Measurements from ENCODE around the gene UNC93B1. TPM values are rescaled to one million over a fixed set of nuclear protein-coding genes. Genes with fewer than 3 reads are reported as not detected.

UNC93B1 gene
- total RNA-seq, 1 experiment from 2014 or later = 1.4 TPM

DNA sequence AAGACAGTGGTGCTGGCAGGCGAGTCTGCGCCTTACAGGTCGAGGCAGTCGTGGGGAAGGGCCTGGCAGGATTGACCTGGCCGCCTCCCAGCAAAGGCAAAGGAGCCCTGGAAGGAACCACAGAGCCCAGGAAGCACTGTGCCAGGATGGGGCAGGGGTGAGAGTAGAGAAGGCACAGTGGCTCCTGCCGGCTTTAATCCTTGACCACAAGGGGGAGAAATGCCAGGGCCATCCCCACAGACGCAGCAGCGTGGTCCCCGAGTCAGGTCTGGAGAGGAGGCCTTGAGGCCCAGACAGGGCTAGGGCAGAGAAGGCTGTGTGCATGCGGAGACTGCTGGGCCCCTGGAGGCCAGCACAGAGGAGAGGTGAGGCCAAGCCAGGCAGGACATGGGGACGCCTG lies 16.7 kb upstream of the UNC93B1 start:
- no peaks in the 10 kb centered on the region for H3K4me1 ChIP-seq (ENCODE audit: insufficient read depth, low read length, poor library complexity, severe bottlenecking)
- no TSS peak for BruUV-seq (replicated peaks)
- ChIA-PET POLR2A (ENCODE audit: low non-redundant PET) (no interaction called here), CTCF (no interaction called here)
- no peak for TF ChIP-seq EZH2 (IDR thresholded peaks at IDR 0.05; ENCODE audit: borderline replicate concordance, low read depth, low read length, poor library complexity, severe bottlenecking)
- TF ChIP-seq, protein P1, sequence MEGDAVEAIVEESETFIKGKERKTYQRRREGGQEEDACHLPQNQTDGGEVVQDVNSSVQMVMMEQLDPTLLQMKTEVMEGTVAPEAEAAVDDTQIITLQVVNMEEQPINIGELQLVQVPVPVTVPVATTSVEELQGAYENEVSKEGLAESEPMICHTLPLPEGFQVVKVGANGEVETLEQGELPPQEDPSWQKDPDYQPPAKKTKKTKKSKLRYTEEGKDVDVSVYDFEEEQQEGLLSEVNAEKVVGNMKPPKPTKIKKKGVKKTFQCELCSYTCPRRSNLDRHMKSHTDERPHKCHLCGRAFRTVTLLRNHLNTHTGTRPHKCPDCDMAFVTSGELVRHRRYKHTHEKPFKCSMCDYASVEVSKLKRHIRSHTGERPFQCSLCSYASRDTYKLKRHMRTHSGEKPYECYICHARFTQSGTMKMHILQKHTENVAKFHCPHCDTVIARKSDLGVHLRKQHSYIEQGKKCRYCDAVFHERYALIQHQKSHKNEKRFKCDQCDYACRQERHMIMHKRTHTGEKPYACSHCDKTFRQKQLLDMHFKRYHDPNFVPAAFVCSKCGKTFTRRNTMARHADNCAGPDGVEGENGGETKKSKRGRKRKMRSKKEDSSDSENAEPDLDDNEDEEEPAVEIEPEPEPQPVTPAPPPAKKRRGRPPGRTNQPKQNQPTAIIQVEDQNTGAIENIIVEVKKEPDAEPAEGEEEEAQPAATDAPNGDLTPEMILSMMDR (conservative IDR thresholded peaks at IDR 0.05; ENCODE audit: low read depth, low read length) = peak; percentile 33; the same call in 1 of the 2 replicates
- no peaks in the 10 kb centered on the region for H3K9me3 ChIP-seq (ENCODE audit: low read depth, low read length, poor library complexity, severe bottlenecking)
- DNase-seq (ENCODE audit: low spot score) = no peak
- H3K36me3 ChIP-seq (ENCODE audit: insufficient read depth, low read length, poor library complexity, severe bottlenecking) = no peaks in the 10 kb centered on the region
- intact Hi-C loops (cut with micrococcal nuclease; ENCODE audit: unreplicated experiment) = no loop called here
- no peak overlapping the region for H3K4me3 ChIP-seq (ENCODE audit: low read depth, low read length, poor library complexity, severe bottlenecking)
- no peak overlapping the region for H3K27ac ChIP-seq (ENCODE audit: low read depth, low read length, poor library complexity, severe bottlenecking)
- no peaks in the 10 kb centered on the region for H3K27me3 ChIP-seq (replicated peaks; ENCODE audit: insufficient read depth, low read depth, low read length, poor library complexity)

DNA sequence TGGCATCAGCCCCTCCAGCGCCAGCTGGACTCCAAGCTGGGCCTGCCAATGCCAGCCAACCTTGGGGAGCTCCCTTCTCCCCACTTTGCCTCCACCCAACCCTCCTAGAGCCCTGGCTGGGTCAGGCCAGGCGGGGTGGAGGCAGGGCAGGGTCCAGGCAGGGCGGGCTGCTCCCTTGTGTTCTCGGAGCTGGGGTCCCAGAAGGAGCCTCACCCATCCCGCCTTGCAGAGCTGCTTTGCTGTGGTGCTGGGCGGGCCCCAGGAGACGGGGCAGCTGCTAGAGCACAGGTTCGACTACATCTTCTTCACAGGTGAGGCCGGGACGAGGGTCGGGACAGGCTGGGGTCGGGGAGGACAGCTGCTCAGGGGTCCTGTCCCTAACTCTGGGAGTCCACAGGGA lies 15.6 kb upstream of the UNC93B1 start:
- Histone ChIP-seq H3K4me1 (ENCODE audit: insufficient read depth, low read length, poor library complexity, severe bottlenecking) (no peaks in the 10 kb centered on the region), H3K9me3 (ENCODE audit: low read depth, low read length, poor library complexity, severe bottlenecking) (no peaks in the 10 kb centered on the region), H3K27ac (ENCODE audit: low read depth, low read length, poor library complexity, severe bottlenecking) (no peak overlapping the region), H3K36me3 (ENCODE audit: insufficient read depth, low read length, poor library complexity, severe bottlenecking) (no peaks in the 10 kb centered on the region), H3K27me3 (replicated peaks; ENCODE audit: insufficient read depth, low read depth, low read length, poor library complexity) (no peaks in the 10 kb centered on the region), H3K4me3 (ENCODE audit: low read depth, low read length, poor library complexity, severe bottlenecking) (no peak overlapping the region)
- intact Hi-C loops (cut with micrococcal nuclease; ENCODE audit: unreplicated experiment) = no loop called here
- ChIA-PET CTCF (interaction anchor here (0.7 kb wide), 1 partner anchor 386 kb away, joined by 5 read pairs; no protein-coding TSS in a partner anchor), POLR2A (ENCODE audit: low non-redundant PET) (no interaction called here)
- no peak for TF ChIP-seq EZH2 (IDR thresholded peaks at IDR 0.05; ENCODE audit: borderline replicate concordance, low read depth, low read length, poor library complexity, severe bottlenecking)
- TF ChIP-seq, protein P1 (conservative IDR thresholded peaks at IDR 0.05; ENCODE audit: low read depth, low read length) = no peak
- no peak for DNase-seq (ENCODE audit: low spot score)
- no TSS peak for BruUV-seq (replicated peaks)

DNA sequence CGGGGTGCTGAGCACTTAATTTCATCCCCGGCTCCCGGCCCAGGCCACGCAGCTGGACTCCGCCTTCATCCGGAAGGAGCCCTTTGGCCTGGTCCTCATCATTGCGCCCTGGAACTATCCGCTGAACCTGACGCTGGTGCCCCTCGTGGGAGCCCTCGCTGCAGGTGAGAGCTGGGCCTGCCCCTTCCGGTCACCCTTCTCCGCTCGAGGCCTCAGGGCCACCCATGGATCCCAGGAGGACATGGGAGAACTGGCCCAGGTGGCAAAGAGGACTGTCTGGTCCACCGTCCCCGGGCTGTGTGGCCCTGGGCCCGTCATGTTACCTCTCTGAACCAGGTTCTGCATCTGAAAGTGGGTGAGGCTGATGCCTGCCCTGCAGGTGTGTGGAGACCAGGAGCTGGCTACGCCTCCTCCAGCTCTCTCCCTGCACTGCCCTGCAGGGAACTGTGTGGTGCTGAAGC lies 14.9 kb upstream of the UNC93B1 start:
- H3K4me1 ChIP-seq (ENCODE audit: insufficient read depth, low read length, poor library complexity, severe bottlenecking) = no peaks in the 10 kb centered on the region
- intact Hi-C loops (cut with micrococcal nuclease; ENCODE audit: unreplicated experiment) = no loop called here
- BruUV-seq (replicated peaks) = no TSS peak
- no peak overlapping the region for H3K27ac ChIP-seq (ENCODE audit: low read depth, low read length, poor library complexity, severe bottlenecking)
- H3K9me3 ChIP-seq (ENCODE audit: low read depth, low read length, poor library complexity, severe bottlenecking) = no peaks in the 10 kb centered on the region
- no peaks in the 10 kb centered on the region for H3K36me3 ChIP-seq (ENCODE audit: insufficient read depth, low read length, poor library complexity, severe bottlenecking)
- DNase-seq (ENCODE audit: low spot score) = no peak
- CTCF ChIA-PET = no interaction called here
- no peak for TF ChIP-seq EZH2 (IDR thresholded peaks at IDR 0.05; ENCODE audit: borderline replicate concordance, low read depth, low read length, poor library complexity, severe bottlenecking)
- TF ChIP-seq, protein P1 (conservative IDR thresholded peaks at IDR 0.05; ENCODE audit: low read depth, low read length) = no peak
- H3K27me3 ChIP-seq (replicated peaks; ENCODE audit: insufficient read depth, low read depth, low read length, poor library complexity) = no peaks in the 10 kb centered on the region
- H3K4me3 ChIP-seq (ENCODE audit: low read depth, low read length, poor library complexity, severe bottlenecking) = no peak overlapping the region
- POLR2A ChIA-PET (ENCODE audit: low non-redundant PET) = no interaction called here
